ENCODE measurements around the gene ACSS3.

Gene ACSS3

DNA sequence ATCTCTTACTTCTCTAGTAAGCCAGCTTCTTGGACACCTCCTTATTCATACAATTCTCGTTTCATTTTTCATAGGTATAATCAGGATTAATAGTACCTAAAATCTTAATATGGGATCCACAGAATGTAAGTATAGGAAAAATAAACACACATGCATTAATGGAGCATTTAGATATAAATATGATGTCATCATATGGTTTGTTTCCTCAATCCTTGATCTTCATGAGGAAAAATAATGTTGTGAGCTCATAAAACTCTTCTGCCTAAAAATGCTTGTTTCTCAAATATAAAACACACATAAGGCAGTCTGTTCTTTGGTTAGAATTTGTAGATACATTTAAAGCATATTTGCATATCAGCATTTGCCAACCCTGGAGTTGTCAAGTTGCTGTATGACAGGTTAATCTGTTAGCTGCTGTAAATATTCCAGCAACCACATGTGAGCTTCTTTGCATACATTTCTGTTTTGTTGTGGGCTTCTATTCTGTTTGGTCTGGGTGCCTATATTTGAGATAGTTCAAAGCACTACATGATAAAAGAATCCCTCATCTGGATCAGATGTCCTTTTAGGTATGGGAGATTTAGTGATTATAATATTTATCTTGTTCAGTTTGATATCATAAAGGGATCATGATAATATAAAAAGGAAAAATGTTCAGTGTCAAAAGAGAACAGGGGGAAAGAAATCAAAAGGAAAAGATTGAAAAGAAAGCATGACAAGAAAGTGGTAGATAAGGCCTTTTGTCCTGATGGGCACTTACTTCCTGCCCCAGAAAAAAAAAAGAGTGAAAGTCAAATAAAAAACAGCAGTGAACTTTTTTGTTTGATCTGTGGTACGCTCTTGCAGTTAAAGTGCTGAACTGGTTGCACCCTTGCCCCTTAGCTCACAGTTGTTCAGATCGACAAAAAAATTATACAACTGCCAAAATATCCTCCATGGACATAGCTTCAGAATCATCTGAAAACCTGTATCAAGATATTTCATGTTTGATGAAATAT is 68.6 kb downstream of the ACSS3 start:
- DNase-seq, result no peak
- H3K27ac ChIP-seq, result no peak overlapping the region
- H3K4me3 ChIP-seq (ENCODE audit: low read depth, low read length), result no peak overlapping the region
- no peaks in the 10 kb centered on the region for H3K36me3 ChIP-seq (replicated peaks)
- TF ChIP-seq, protein P1, sequence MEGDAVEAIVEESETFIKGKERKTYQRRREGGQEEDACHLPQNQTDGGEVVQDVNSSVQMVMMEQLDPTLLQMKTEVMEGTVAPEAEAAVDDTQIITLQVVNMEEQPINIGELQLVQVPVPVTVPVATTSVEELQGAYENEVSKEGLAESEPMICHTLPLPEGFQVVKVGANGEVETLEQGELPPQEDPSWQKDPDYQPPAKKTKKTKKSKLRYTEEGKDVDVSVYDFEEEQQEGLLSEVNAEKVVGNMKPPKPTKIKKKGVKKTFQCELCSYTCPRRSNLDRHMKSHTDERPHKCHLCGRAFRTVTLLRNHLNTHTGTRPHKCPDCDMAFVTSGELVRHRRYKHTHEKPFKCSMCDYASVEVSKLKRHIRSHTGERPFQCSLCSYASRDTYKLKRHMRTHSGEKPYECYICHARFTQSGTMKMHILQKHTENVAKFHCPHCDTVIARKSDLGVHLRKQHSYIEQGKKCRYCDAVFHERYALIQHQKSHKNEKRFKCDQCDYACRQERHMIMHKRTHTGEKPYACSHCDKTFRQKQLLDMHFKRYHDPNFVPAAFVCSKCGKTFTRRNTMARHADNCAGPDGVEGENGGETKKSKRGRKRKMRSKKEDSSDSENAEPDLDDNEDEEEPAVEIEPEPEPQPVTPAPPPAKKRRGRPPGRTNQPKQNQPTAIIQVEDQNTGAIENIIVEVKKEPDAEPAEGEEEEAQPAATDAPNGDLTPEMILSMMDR (IDR thresholded peaks at IDR 0.05; ENCODE audit: low read depth, low read length, missing control alignments), result no peak
- in situ Hi-C loops (cut with HindIII; ENCODE audit: low pct_ligation_motif_present, low sequenced_read_pairs), result no loop called here
- H3K27me3 ChIP-seq (replicated peaks), result no peaks in the 10 kb centered on the region

- TF ChIP-seq, protein P1 (IDR thresholded peaks at IDR 0.05; ENCODE audit: low read depth, low read length, missing control alignments), result no peak
- Histone ChIP-seq H3K27ac (no peak overlapping the region), H3K27me3 (replicated peaks) (no peaks in the 10 kb centered on the region), H3K36me3 (replicated peaks) (no peaks in the 10 kb centered on the region), H3K4me3 (ENCODE audit: low read depth, low read length) (no peak overlapping the region)
- in situ Hi-C loops (cut with HindIII; ENCODE audit: low pct_ligation_motif_present, low sequenced_read_pairs), result no loop called here
- no peak for DNase-seq
These were observed 69.5 kb downstream of the ACSS3 start for GRCh38 chr12:81147292-81147919.

GRCh38 chr12:81150382-81150781 is 72.5 kb downstream of the ACSS3 start:
- TF ChIP-seq, protein P1 (IDR thresholded peaks at IDR 0.05; ENCODE audit: low read depth, low read length, missing control alignments), result no peak
- Histone ChIP-seq H3K4me3 (ENCODE audit: low read depth, low read length) (no peak overlapping the region), H3K36me3 (replicated peaks) (no peaks in the 10 kb centered on the region), H3K27me3 (replicated peaks) (no peaks in the 10 kb centered on the region), H3K27ac (no peak overlapping the region)
- in situ Hi-C loops (cut with HindIII; ENCODE audit: low pct_ligation_motif_present, low sequenced_read_pairs), result no loop called here
- no peak for DNase-seq

DNA sequence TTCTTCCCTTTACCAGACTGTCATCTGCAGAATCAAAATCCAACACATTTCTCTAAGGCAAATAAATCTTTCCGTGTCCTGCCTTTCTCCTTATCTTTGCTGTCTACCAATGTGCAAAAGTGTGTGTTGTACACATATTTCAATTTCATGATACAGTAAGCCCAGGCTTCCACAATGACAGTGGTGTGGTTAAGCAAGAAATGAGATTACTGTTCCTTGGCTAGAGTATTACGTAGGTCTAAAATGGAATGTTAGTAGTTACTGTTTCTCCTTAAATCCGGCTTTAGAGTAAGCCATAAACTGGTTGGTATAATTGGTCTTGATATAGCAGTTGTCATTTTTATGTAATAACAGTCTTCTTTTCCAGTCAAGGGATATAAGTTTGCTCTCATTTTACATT is 82.0 kb downstream of the ACSS3 start:
- TF ChIP-seq, protein P1 (IDR thresholded peaks at IDR 0.05; ENCODE audit: low read depth, low read length, missing control alignments), result no peak
- in situ Hi-C loops (cut with HindIII; ENCODE audit: low pct_ligation_motif_present, low sequenced_read_pairs), result no loop called here
- Histone ChIP-seq H3K4me3 (ENCODE audit: low read depth, low read length) (no peak overlapping the region), H3K36me3 (replicated peaks) (no peaks in the 10 kb centered on the region), H3K27ac (no peak overlapping the region), H3K27me3 (replicated peaks) (no peaks in the 10 kb centered on the region)
- no peak for DNase-seq

DNA sequence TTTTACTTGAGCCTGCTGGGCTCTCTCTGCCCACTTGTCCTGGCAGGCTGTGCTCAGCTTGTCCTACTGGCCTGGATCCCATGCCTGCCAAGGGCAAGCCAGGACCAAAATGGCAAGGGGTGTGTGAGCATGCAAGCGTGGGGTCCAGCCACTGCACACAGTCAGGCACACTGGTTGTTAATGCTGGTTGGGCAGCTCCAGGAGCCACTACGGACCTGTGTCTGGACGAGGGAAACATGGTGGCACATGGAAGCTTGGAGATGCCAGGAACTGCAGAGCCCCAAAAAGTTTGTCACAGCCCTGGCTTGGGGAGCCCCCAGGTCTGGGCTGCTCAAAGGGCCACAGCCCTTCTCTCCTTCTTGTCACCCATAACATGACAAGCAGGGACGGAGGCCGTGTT is 83.8 kb downstream of the ACSS3 start:
- H3K27me3 ChIP-seq (replicated peaks), result no peaks in the 10 kb centered on the region
- H3K36me3 ChIP-seq (replicated peaks), result no peaks in the 10 kb centered on the region
- no peak for DNase-seq
- no peak overlapping the region for H3K27ac ChIP-seq
- no peak overlapping the region for H3K4me3 ChIP-seq (ENCODE audit: low read depth, low read length)
- TF ChIP-seq, protein P1 (IDR thresholded peaks at IDR 0.05; ENCODE audit: low read depth, low read length, missing control alignments), result no peak
- in situ Hi-C loops (cut with HindIII; ENCODE audit: low pct_ligation_motif_present, low sequenced_read_pairs), result no loop called here

Data from brain microvascular endothelial cell (primary cell).